ENCODE data around the gene NPPA. TPM values are rescaled to one million over a fixed set of nuclear protein-coding genes. Genes with fewer than 3 reads are reported as not detected.

Gene NPPA
- total and polyA plus RNA-seq, 12 donors, result 0.17 to 2.7 TPM; not detected in 10

GRCh38 chr1:11797525-11798216, 49.9 kb downstream of the NPPA start:
- peaks cover 0 to 75% of the 10 kb centered on the region in 2 donors for H3K36me3 ChIP-seq (replicated peaks in 1 of 2)
- 56 to 77% (median 65%) methylated on average over 6 of the region's 6 CpGs for WGBS, 4 donors
- peak overlapping the region; percentile 39 to 83 (median 66) for H3K27ac ChIP-seq
- peaks cover 14 to 54% of the 10 kb centered on the region in 2 donors for H3K4me1 ChIP-seq (replicated peaks in 1 of 2)
- TF ChIP-seq CTCF (IDR thresholded peaks at IDR 0.05) (no peak), POLR2A (IDR thresholded peaks at IDR 0.05) (no peak)
- intact Hi-C loops (cut with DNase I), result no loop called here
- H3K9me3 ChIP-seq (replicated peaks in 1 of 3), result no peaks in the 10 kb centered on the region
- H3K27me3 ChIP-seq, result no peaks in the 10 kb centered on the region
- peak in 5 of 7 donors; percentile 60 to 91 (median 80) for DNase-seq
- no peak overlapping the region for H3K4me3 ChIP-seq

- intact Hi-C loops (cut with DNase I), result no loop called here
- Histone ChIP-seq H3K27ac (peak overlapping the region in 3 of 5 donors; percentile 16 to 83 (median 70)), H3K9me3 (replicated peaks in 1 of 3) (no peaks in the 10 kb centered on the region), H3K36me3 (replicated peaks in 1 of 2) (peaks cover 0 to 79% of the 10 kb centered on the region in 2 donors), H3K4me3 (no peak overlapping the region), H3K27me3 (no peaks in the 10 kb centered on the region), H3K4me1 (replicated peaks in 1 of 2) (peaks cover 11 to 51% of the 10 kb centered on the region in 2 donors)
- TF ChIP-seq CTCF (IDR thresholded peaks at IDR 0.05) (no peak), POLR2A (IDR thresholded peaks at IDR 0.05) (no peak)
- WGBS, 4 donors, result 88 to 93% (median 91%) methylated on average over 13 to 15 of the region's 15 CpGs
- DNase-seq, result peak in 5 of 7 donors; percentile 50 to 78 (median 71)
Observed at GRCh38 chr1:11796036-11796828, 51.4 kb downstream of the NPPA start.

Small RNAs within 50 kb of the gene (small RNA-seq; reads per million reads assigned to genes)
- gene RF02156 (0 reads per million in 2 donors), gene RF02157 (0 reads per million in 2 donors), gene RF02158 (0 reads per million in 2 donors)

Other genes starting within 250 kb of the NPPA start
- 10 to 100 TPM in 7 of 9 donors, 1 to 10 TPM in 2; 2.5 to 59.3 (median 29.5) TPM for gene FBXO2, start 193.4 kb downstream of the NPPA start, total RNA-seq
- 10 to 100 TPM in 2 of 3 donors, 1 to 10 TPM in 1; 6.3 to 86.6 (median 71.4) TPM for gene FBXO2, start 193.4 kb downstream of the NPPA start, polyA plus RNA-seq
- 10 to 100 TPM; 10.5 to 50.1 (median 36.3) TPM for gene FBXO44, start 192.9 kb downstream of the NPPA start, total RNA-seq
- 100 to 1,000 TPM in 1 of 3 donors, 10 to 100 TPM in 1, 1 to 10 TPM in 1; 6.3 to 121 (median 53.0) TPM for gene FBXO44, start 192.9 kb downstream of the NPPA start, polyA plus RNA-seq
- gene FBXO6, start 183.6 kb downstream of the NPPA start, total RNA-seq, result 10 to 100 TPM in 7 of 9 donors, 1 to 10 TPM in 2; 3.3 to 26.4 (median 14.8) TPM
- gene FBXO6, start 183.6 kb downstream of the NPPA start, polyA plus RNA-seq, result 10 to 100 TPM in 2 of 3 donors, 1 to 10 TPM in 1; 6.8 to 18.3 (median 12.4) TPM
- gene MAD2L2, start 166.6 kb downstream of the NPPA start, total RNA-seq, result 10 to 100 TPM; 22.7 to 71.2 (median 31.1) TPM
- 10 to 100 TPM; 15.6 to 29.7 (median 19.5) TPM for gene MAD2L2, start 166.6 kb downstream of the NPPA start, polyA plus RNA-seq
- gene DRAXIN, start 156.1 kb downstream of the NPPA start, total RNA-seq, result under 1 TPM in 3 of 9 donors, not detected in 6; under 0.01 to 0.07 (median 0.06) TPM
- under 1 TPM in 2 of 3 donors, not detected in 1; under 0.01 to 0.08 TPM for gene DRAXIN, start 156.1 kb downstream of the NPPA start, polyA plus RNA-seq
- 100 to 1,000 TPM in 1 of 9 donors, 10 to 100 TPM in 8; 33.7 to 104 (median 49.7) TPM for gene AGTRAP, start 111.6 kb downstream of the NPPA start, total RNA-seq
- gene AGTRAP, start 111.6 kb downstream of the NPPA start, polyA plus RNA-seq, result 10 to 100 TPM; 23.4 to 57.0 (median 31.3) TPM
- gene C1orf167, start 85.6 kb downstream of the NPPA start, total RNA-seq, result 1 to 10 TPM in 5 of 9 donors, under 1 TPM in 3, not detected in 1; 0.32 to 4.7 (median 2.7) TPM
- gene C1orf167, start 85.6 kb downstream of the NPPA start, polyA plus RNA-seq, result 10 to 100 TPM in 1 of 3 donors, 1 to 10 TPM in 1, not detected in 1; 8.8 to 13.2 TPM
- 10 to 100 TPM; 20.0 to 82.4 (median 33.5) TPM for gene MTHFR, start 41.8 kb downstream of the NPPA start, total RNA-seq
- gene MTHFR, start 41.8 kb downstream of the NPPA start, polyA plus RNA-seq, result 10 to 100 TPM in 2 of 3 donors, 1 to 10 TPM in 1; 8.1 to 26.4 (median 15.6) TPM
- gene CLCN6, start 41.6 kb downstream of the NPPA start, total RNA-seq, result 10 to 100 TPM; 12.0 to 29.2 (median 23.7) TPM
- 10 to 100 TPM; 17.8 to 28.2 (median 22.8) TPM for gene CLCN6, start 41.6 kb downstream of the NPPA start, polyA plus RNA-seq
- not detected for gene NPPB, start 11.2 kb upstream of the NPPA start, total RNA-seq
- 1 to 10 TPM in 1 of 3 donors, not detected in 2; 1.1 TPM for gene NPPB, start 11.2 kb upstream of the NPPA start, polyA plus RNA-seq
- 100 to 1,000 TPM in 2 of 9 donors, 10 to 100 TPM in 7; 27.6 to 119 (median 56.0) TPM for gene KIAA2013, start 78.6 kb upstream of the NPPA start, total RNA-seq
- 10 to 100 TPM; 15.2 to 25.8 (median 15.5) TPM for gene KIAA2013, start 78.6 kb upstream of the NPPA start, polyA plus RNA-seq
- 100 to 1,000 TPM in 4 of 9 donors, 10 to 100 TPM in 5; 54.7 to 133 (median 85.6) TPM for gene PLOD1, start 86.9 kb upstream of the NPPA start, total RNA-seq
- gene PLOD1, start 86.9 kb upstream of the NPPA start, polyA plus RNA-seq, result 10 to 100 TPM; 37.1 to 52.8 (median 49.1) TPM
- 100 to 1,000 TPM in 1 of 9 donors, 10 to 100 TPM in 8; 43.7 to 103 (median 65.8) TPM for gene MFN2, start 132.7 kb upstream of the NPPA start, total RNA-seq
- gene MFN2, start 132.7 kb upstream of the NPPA start, polyA plus RNA-seq, result 10 to 100 TPM; 26.6 to 70.5 (median 27.0) TPM
- gene MIIP, start 171.7 kb upstream of the NPPA start, total RNA-seq, result 10 to 100 TPM; 14.5 to 60.7 (median 25.5) TPM
- 10 to 100 TPM in 2 of 3 donors, 1 to 10 TPM in 1; 5.0 to 71.1 (median 43.7) TPM for gene MIIP, start 171.7 kb upstream of the NPPA start, polyA plus RNA-seq
- gene TNFRSF8, start 215.5 kb upstream of the NPPA start, total RNA-seq, result under 1 TPM; 0.17 to 0.61 (median 0.42) TPM
- gene TNFRSF8, start 215.5 kb upstream of the NPPA start, polyA plus RNA-seq, result under 1 TPM in 2 of 3 donors, not detected in 1; 0.40 to 0.54 TPM

All from adrenal gland (tissue), 12 donors.